Measurements from ENCODE around the gene NOTCH1.

NOTCH1 gene

GRCh38 chr9:136530461-136531089, 15.3 kb downstream of the NOTCH1 start:
- no peak for DNase-seq

GRCh38 chr9:136529516-136530460, 16.1 kb downstream of the NOTCH1 start:
- DNase-seq, result no peak

- no peak for DNase-seq
These were observed 17.0 kb downstream of the NOTCH1 start for GRCh38 chr9:136528716-136529341.

- no peak for DNase-seq
These were observed 17.8 kb downstream of the NOTCH1 start for GRCh38 chr9:136527721-136528710.

- DNase-seq, result no peak
These were observed 18.7 kb downstream of the NOTCH1 start for GRCh38 chr9:136527131-136527530.

GRCh38 chr9:136526625-136527066, 19.2 kb downstream of the NOTCH1 start:
- DNase-seq, result no peak

GRCh38 chr9:136525841-136526499, 19.9 kb downstream of the NOTCH1 start:
- no peak for DNase-seq

GRCh38 chr9:136525207-136525606, 20.6 kb downstream of the NOTCH1 start:
- DNase-seq, result no peak

- no peak for DNase-seq
These were observed 23.3 kb downstream of the NOTCH1 start for GRCh38 chr9:136522314-136523237.

GRCh38 chr9:136521537-136521936, 24.3 kb downstream of the NOTCH1 start:
- DNase-seq, result no peak

- DNase-seq, result no peak
These were observed 25.8 kb downstream of the NOTCH1 start for GRCh38 chr9:136520053-136520540.

GRCh38 chr9:136519263-136520052, 26.4 kb downstream of the NOTCH1 start:
- DNase-seq, result no peak

GRCh38 chr9:136518623-136519022, 27.2 kb downstream of the NOTCH1 start:
- DNase-seq, result no peak

- no peak for DNase-seq
These were observed 27.9 kb downstream of the NOTCH1 start for GRCh38 chr9:136517950-136518349.

GRCh38 chr9:136517012-136517743, 28.7 kb downstream of the NOTCH1 start:
- no peak for DNase-seq

- no peak for DNase-seq
These were observed 29.6 kb downstream of the NOTCH1 start for GRCh38 chr9:136516191-136516654.

- DNase-seq, result no peak
These were observed 30.6 kb downstream of the NOTCH1 start for GRCh38 chr9:136515276-136515675.

GRCh38 chr9:136514022-136514714, 31.7 kb downstream of the NOTCH1 start:
- DNase-seq, result no peak
